ENCODE measurements around the gene NFIC.
"Not testable (repeated sequence)": the region's sequence is repeated elsewhere in the genome, so short reads cannot be mapped to it uniquely, and the experiment has no call there.

Gene NFIC

DNA sequence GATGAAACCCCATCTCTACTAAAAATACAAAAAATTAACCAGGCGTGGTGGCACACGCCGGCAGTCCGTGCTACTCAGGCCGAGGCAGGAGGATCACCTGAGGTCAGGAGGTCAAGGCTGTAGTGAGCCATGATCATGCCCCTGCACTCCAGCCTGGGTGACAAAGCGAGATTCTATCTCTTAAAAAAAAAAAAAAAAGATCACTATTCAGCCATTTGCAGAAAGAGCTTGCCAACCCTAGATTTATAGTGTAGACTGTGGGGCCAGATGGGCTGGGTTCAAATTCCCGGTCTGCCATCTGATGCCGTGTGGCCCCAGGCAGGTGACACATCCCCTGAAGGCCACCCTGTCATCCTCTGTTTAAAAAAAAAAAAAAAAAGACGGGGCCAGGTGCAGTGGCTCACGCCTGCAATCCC, 85.1 kb downstream of the NFIC start:
- DNase-seq (ENCODE audit: low spot score), result no peak

DNA sequence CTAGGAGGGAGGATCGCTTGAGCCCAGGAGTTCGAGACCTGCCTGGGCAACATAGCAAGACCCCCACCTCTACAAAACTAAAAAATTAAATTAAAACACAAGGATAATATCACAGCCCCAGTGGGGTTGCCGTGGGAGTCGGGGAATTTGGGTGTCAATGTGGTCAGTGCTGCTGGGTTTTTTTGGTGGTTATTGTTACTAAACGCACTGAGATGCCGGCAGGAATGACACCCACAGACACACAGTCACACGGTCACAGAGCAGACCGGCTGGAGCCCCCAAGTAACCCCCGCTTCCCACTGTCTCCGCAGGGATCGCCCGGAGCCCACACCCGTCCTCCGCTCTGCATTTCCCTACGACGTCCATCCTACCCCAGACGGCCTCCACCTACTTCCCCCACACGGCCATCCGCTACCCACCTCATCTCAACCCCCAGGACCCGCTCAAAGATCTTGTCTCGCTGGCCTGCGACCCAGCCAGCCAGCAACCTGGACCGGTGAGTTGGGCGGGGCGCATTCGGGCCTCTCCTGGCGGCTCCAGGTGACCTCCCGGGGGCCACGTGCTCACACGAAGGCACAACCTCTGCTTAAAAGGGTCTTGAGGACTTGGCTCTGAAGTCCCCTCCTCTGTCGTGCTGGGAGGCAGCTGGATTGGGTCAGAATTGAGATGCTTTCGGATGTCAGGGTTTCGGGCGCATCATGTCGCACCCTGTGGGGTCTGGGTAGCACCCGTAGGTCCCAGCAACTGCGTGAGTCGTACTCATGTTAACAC, 86.0 kb downstream of the NFIC start:
- no peak for DNase-seq (ENCODE audit: low spot score)

DNA sequence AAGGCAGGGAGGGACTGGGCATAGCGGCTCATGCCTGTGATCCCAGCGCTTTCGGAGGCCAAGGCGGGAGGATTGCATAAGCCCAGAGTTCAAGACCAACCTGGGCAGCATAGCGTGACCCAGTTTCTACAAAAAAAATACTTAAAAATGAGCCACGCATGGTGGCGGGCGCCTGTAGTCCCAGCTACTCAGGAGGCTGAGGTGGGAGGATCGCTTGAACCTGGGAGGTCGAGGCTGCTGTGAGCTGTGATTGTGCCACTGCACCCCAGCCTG, 86.5 kb downstream of the NFIC start:
- DNase-seq (ENCODE audit: low spot score), result not testable (repeated sequence)

DNA sequence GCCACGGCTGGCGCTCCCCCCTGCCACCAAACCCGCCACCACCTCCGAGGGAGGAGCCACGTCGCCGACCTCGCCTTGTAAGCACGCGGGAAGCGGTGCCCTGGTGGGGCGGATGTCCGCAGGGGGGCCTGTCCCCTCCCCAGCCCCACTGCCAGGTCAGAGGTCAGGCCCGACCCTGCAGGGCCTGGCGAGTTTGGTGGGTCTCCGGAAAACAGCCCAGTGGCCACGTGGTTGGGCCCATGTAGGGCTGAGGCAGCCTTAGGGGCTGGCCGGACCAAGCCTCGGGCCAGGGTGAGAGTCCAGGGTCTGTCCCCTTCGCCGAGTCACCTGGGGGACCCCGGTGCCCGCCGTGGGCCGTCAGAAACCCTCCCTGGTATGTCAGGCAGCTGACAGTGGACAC, 87.5 kb downstream of the NFIC start:
- DNase-seq (ENCODE audit: low spot score), result no peak

DNA sequence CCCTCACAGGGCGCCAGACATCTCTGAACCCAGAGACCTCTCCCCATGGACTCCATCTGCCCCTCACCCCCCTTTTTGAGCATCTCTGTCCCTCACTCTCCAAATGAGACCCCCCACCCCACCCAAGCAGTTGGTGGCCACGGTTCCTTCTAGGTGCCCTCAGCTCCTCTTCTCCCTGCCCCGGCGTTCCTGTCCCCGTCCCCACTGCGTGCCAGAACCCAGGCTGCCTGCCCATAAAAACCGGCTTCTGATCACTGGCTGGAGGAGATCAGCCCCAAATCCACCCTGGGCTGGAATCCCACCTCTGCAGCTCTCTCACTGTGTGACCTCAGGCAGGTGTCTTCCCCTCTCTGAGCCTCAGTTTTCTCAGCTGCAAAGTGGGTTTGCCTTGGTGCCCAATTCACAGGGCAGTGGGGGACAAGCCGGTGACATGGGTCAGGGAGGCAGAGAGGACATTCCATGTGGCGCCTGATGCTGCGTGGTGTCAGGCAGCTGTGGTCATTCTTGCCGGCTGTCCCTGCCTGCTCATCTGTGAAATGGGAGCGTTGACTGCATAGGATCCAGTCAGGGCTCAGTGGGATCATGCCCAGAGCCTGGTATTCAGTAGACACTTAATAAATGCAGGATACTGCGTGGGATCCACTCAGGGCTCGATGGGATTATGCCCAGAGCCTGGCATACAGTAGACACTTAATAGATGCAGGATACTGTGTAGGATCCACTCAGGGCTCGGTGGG, 88.4 kb downstream of the NFIC start:
- DNase-seq (ENCODE audit: low spot score), result no peak

DNA sequence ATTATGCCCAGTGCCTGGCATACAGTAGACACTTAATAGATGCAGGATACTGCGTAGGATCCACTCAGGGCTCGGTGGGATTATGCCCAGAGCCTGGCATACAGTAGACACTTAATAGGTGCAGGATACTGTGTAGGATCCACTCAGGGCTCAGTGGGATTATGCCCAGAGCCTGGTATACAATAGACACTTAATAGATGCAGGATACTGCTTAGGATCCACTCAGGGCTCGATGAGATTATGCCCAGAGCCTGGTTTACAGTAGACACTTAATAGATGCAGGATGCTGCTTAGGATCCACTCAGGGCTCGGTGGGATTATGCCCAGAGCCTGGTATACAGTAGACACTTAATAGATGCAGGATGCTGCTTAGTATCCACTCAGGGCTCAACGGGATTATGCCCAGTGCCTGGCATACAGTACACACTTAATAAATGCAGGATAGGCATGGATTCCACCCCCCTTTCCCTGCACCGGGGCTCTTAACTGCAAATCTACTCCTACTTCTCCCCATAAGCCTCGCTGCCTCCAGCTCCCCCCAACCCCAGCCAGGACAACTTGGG, 89.1 kb downstream of the NFIC start:
- DNase-seq (ENCODE audit: low spot score), result no peak

DNA sequence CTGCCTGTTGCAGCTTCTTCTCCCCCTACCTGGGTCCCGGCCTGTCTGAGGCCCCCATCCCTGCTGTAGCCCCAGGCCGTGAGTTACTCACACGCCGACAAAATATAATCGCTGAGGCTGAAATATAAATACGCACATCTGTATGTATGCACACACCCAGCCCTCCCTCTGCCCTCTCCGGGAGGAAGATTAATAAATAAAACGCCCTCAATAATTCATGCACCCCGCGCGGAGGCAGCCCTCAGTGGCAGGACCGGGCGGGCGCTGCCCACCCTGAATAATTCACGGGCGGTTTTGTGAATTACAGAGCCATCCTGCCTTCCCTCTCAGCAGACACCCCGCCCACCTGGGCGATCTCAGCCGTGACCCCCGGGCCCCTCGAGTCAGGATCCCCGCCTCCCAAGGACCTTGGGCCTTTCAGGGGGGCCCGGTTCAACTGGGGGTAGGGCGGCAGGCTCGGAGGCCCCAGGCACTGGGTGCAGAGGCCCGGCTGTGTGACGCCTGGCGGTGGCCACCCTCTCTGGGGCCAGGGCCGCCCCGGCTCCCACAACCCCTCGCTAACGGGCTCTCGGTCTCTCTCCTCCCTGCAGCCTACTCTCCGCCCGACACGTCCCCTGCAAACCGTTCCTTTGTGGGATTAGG, 89.7 kb downstream of the NFIC start:
- DNase-seq (ENCODE audit: low spot score), result no peak

DNA sequence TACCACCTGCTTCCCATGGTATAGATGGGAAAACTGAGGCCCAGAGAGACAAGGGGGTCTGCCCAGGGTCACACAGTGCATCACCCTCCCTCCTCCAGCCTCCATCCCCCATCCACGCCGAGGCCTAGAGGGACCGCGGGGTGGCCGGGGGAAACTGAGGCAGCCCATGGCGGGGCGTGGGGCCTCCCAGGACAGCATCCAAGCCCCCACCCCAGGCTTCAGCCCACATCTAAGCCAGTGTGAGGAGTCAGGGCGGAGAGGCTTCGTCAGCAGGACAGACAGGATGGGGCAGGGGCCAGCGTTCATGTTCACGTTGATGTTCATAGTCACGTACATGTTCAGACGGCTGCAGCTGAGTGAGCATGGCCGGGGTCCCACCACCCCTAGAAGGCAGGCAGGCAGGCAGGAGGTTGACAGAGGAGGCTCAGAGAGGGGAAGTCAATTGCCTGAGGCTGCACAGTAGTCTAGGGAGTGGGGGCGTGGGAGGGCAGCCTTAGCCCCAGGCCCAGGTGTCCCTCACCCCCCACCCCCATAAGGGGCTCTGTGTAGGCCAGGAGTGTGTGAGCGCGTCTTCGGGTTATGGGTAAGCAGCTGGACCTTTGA, 90.6 kb downstream of the NFIC start:
- no peak for DNase-seq (ENCODE audit: low spot score)

DNA sequence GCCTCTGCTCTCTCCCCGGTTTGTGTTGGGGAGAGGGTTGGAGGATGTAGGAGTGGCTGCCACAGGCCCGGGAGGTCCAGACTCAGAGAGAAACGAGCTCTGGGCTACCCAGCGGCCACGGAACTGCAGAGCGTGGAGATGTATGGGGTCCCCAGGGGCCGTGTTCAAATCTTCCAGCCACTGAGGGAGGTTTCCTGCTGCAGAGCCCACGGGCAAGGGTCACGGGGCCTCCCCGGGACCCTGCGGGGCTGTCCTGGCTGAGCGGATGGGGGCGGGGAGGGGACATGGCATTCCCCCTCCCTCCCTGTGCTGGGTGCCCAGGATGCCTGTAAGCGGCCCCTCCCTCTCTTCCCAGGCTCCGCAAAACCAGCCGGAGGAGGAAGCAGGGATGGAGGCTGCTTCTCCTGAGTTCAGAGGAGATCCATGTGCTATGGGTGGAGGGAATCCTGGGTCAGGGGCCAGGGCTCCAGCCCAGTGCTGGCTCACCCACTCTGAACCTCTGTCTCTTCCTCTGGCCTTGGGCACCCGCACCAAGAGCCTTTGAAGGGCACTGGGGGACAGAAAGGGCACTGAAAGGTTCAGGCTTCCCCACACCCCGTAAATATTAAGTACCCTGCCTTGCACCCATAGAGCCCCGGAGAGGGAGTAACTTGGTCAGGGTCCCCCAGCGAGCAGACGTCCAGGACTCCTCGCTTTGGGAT, 91.3 kb downstream of the NFIC start:
- no peak for DNase-seq (ENCODE audit: low spot score)

DNA sequence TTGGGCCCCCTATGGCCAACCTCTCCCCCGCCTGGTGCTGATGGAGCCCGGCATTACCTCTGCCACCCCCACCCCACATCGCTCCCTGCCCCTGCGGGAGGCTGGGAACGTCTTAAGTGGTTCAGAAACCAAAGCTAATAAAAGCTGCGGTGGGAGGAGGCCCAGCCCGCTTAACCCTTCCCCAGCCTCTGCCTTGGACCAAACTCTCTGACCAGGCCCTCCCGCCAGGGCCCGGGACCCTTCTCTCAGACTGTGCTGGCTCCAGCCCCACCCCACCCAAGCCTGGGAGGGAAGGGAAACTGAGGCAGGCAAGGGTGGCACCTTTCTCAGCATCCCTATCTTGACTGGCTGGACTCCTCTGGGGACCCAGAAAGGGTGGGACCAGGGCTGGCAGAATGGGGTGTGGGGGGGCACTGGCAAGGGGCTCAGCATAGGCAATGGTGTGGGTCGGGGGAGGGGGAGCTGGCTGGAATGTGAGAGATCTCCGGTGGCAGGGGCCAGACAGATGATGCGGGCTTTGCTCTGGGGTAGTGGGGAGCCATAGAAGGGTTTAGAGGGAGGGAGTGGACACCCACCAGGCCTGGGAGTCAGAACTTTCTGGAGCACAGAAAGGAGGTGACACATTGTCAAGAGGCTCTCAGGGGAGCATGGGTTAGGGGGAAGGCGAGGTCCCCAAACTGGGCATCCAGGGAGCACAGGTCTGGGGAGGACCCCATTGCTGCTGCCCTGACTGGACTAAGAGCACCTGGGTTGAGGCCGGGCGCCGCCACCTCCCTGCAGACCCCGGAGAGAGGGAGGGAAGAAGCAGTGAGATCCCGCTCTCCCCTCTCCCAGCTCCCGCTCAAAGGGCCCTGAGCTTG, 92.1 kb downstream of the NFIC start:
- DNase-seq (ENCODE audit: low spot score), result no peak

DNA sequence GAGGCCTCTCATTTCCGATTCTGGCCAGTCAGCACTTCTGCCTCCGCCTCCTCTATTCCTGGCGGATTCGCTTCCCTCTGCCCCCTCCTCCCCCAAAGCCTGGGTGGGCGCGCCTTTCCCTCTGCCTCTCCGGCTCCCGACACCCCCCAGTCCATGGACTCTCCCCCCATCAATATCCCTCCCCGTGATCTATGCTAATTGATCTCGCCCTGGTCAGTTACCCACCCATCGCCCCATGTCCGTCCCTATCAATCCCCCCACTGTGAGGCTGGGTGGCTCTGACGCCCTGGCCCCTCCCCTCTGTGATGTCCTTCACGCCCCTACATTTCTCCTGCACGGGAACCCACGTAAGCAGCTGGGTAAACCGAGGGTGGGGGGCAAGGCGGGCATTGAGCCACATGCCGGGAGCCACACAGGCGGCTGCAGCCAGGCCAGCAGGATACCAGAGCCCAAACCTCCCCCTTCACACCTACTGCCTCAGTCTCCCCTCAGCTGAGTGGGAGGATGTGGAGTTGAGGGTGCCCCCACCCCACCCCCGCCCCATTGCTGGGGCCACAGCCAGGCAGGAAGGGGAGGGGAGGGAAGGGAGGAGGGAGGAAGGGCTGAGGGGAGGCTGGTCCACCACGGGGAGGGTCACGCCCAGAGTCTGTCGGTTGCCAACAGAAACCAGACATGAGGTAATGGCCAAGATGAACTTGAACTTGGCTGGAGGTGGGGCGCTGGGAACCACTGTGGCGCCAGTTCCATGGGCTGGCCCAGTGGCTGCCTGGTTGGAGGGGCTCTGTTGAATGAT, 92.9 kb downstream of the NFIC start:
- DNase-seq (ENCODE audit: low spot score), result peak; percentile 96

DNA sequence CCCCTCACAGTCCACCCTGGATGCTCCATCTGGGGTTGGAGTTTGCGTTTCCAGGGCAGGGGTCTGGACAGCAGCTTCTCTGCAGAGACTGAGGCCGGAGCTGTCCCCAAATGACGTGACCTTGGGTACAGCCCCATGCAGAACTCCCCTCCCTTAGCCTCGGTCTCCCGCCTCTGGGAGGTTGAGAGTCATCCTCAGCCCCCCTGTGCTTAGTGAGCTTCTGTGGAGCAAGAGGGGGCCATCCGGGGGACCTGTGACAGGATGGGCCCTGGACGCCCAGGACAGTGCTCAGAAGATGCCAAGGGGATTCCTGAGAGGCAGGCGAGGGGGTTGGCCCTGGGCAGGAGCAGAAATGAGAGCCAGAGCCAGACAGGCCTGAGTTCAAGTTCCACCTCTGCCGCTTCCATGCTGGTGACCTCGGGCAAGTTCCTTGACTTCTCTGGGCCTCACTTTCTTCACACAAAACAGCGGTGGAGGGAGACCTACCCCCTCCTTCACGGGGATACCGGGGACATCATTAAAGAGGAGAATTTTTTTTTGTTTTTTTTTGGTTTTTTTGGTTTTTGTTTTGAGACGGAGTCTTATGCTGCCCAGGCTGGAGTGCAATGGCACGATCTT, 93.7 kb downstream of the NFIC start:
- no peak for DNase-seq (ENCODE audit: low spot score)

DNA sequence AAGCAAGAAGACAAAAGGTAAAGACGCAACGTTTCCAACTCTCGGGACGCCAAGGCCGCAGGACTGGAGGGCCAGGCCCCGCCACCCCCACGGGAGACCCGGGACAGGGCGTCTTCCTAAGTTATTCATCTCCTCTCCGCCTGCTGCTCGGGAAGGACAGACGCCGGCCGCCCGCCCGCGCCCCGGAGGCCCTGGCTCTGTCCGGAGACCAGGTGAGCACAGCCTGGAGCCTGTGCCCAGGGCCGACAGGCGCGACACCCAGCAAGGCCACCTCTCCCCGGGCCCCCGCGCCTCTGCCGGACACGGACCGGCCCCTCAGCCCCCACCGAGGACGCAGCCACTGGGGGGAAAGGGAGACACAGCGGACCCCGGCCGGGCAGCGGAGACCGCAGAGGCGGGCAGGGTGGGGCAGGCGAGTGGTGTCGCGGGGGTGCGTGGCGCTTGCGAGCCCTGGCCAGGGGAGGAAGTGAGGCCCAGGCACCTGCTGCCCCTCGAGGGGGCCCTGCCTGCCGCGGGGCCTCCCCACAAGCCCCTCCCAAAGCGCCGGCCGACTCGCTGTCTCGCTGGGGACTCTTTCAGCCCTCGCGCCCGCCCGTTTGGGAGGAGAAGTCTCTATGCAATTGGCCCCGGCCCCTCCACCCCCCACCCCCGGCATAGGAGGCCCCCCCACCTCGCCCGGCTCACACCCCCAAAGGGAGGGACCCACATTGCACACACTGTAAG, 96.8 kb downstream of the NFIC start:
- DNase-seq (ENCODE audit: low spot score), result no peak

DNA sequence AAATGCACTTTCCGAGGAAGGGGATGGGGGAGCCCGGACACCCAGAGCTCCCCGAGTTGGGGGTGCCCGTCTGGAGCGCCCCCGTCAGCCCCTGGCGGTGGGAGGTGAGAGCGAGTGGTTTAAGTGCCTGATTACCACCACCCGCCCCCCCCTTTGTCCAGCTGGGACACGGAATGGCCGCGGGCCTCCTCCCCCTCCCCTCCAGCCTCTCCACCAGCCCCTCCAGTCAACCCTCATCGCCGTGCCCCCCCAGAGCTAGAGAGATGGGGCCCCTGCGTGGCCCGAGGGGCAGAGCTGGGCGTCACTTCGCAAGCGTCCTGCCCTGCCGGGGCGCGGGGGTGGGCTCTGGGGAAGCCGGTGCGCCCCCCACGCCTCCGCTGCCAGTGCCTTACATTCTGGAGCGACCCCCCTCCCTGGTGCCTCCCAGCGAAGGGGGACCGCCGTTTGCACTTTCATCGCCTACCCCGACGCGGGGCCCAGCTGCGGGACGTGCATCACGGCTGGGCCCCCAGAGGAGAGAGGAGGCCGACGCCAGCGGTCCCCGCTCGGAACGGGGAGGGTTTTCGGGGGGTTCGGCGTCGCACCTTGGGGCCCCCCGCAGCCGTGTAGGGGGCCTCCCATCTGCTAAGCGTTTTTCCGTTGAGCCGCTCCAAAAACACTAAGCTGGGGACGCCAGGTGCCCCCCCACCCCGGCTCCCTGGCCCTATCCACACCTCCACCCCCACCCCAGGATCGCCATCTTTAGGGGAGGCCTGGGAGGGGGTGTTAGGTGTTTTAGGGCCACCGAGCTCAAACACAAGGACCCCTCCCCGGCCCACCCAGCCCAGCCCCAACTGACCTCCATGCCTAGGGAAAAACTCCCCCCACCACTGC, 97.6 kb downstream of the NFIC start:
- no peak for DNase-seq (ENCODE audit: low spot score)

DNA sequence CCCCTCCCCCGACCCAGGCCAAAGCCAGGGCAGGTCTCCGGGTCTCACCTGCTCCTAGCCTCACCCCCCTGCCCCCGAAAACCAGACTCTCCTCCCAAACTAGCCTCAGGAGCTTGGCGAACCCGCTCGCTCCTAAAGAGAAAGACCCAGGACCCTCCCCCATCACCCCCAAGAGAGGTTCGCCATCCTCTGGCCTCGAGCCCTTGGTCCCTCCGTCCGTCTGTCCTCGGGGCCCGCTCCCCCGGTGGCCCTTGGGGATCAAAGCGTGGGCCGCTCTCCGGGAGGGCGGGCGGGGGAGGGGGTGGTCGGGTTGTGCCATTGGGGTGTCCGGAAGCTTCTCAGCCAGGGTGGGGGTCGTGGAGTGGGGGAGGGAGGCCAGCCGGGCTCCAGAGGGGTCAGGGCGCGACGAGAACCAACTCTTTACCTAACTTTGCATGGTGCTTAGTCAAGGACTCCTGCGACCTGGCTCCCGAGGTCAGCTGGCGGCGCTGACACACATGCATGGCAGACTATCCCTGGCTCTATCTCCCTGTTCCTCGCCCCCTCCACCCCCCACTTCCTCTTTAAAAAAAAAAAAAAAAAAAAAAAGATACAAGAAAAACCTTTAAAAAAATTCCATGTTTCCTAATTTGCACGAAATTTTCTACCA, 98.3 kb downstream of the NFIC start:
- DNase-seq (ENCODE audit: low spot score), result no peak

DNA sequence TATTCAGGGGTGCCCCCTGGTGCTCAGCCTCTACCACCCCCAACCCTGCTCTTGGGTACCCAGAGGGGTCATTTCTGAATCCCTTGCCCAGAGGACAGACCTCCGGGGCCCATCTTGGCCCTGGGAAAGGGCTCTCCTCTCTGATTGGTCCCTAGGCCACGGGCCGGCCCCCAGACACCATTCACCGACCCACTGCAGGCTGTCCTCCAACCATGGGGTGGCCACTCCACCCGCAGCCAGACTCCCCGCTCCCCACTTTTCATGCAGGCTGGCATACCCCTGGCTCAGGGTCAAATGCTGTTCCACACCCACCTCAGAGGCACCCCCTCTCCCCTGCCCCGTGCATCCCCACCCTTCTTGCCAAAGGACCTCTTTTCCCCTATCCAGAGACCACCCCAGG, 99.2 kb downstream of the NFIC start:
- no peak for DNase-seq (ENCODE audit: low spot score)

DNA sequence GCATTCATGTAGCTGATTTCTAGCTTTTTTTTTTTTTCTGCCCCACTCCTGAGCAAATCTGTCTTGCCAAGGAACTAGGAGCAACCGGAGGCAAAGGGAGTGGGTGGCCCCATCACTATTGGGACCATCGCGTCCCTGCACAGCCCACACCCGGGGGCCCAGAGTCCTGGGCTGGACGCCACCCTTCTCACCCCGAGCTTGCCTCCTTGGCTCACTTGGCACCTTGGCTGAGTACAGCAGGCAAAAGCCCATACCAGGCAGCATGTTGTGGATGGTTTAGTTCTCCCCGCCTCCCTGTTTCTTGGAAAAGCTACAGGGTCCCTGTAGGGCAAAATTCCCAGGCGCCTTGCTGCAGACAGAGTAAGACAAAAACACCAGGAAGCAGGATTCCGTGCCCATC, 100.3 kb downstream of the NFIC start:
- no peak for DNase-seq (ENCODE audit: low spot score)
